HepG2 (cell line): ENCODE measurements around the gene PARVA. TPM values are rescaled to one million over a fixed set of nuclear protein-coding genes. Genes with fewer than 3 reads are reported as not detected.

Experiments
- ATAC-seq: fragments of 200-7000 bp; cut with Tn5 transposase; 3 replicates; pipeline ENCODE4 v1.9.1; 2020; ENCODE audit warnings: mild to moderate bottlenecking, moderate library complexity
- BruUV-seq: library from RNA; stranded (reverse); fragments of 400-500 nt; replicated peaks from 2 replicates; lab custom pipeline; 2021; lab: Mats Ljungman, UMichigan
- CTCF ChIA-PET: fragments of 300-600 bp; formaldehyde crosslinking; extraction: SDS; loops from one replicate; lab custom pipeline; 2021; ENCODE audit warnings: low total read pairs, inconsistent platforms, low intra/inter-chr PET ratio; lab: Yijun Ruan, JAX
- POLR2A ChIA-PET: fragments of 350-600 bp; sonication (Branson Sonifier 250); formaldehyde crosslinking; loops from one replicate; lab custom pipeline; 2020; ENCODE audit warnings: antibody characterized with exemption, inconsistent platforms; lab: Yijun Ruan, JAX
- DNase-seq: peaks from one replicate; pipeline ENCODE4 v3.0.0-alpha.2; 2015; ENCODE audit warnings: low spot score
- FAIRE-seq: peaks from 3 replicates; lab custom pipeline; 2011; peaks lifted over from hg19 to GRCh38; lab: Jason Lieb, UNC
- H2AFZ ChIP-seq: one replicate; pipeline ENCODE4 v1.6.1; 2011; ENCODE audit warnings: low read length, inconsistent platforms
- H3K27ac ChIP-seq: fragments of 300-600 bp; 3 replicates; pipeline ENCODE4 v1.8.0; 2011; ENCODE audit warnings: mixed run types, mild to moderate bottlenecking, mixed read lengths, low read length, inconsistent platforms; ENCODE audit not compliant: insufficient read depth; ENCODE audit errors: extremely low read length
- H3K27me3 ChIP-seq, 2 experiments: fragments of 200-600 bp in 1 of 2; 2 replicates in 1 of 2; 3 replicates in 1 of 2; pipeline versions ENCODE4 v1.6.0 to v1.8.0; 2011; ENCODE audit warnings: low read length in 2 of 2, mild to moderate bottlenecking in 2 of 2, moderate library complexity in 2 of 2, inconsistent platforms in 1 of 2; ENCODE audit not compliant: insufficient read depth in 2 of 2, control insufficient read depth in 1 of 2
- H3K36me3 ChIP-seq, 2 experiments: fragments of 200-600 bp in 1 of 2; replicated peaks in 1 of 2; 2 replicates in 1 of 2; 3 replicates in 1 of 2; pipeline versions ENCODE4 v1.5.1 to v1.8.0; 2011; ENCODE audit warnings: low read length in 2 of 2, inconsistent platforms in 1 of 2; ENCODE audit not compliant: insufficient read depth in 2 of 2, control insufficient read depth in 1 of 2
- H3K4me1 ChIP-seq: 2 replicates; pipeline ENCODE4 v1.5.1; 2012; ENCODE audit warnings: low read length, inconsistent platforms; ENCODE audit not compliant: insufficient read depth
- H3K4me2 ChIP-seq: 2 replicates; pipeline ENCODE4 v1.6.0; 2011; ENCODE audit warnings: low read depth, low read length, inconsistent platforms
- H3K4me3 ChIP-seq, 3 experiments: fragments of 200-600 bp in 1 of 3; sonication (generic), shearing (Covaris generic) in 1 of 3; replicated peaks in 1 of 3; 2 replicates each; pipeline ENCODE4 v1.5.1; 2011 to 2016; ENCODE audit warnings: low read length in 3 of 3, inconsistent platforms in 2 of 3, low read depth in 2 of 3, mild to moderate bottlenecking in 2 of 3, control low read depth in 1 of 3, mixed read lengths in 1 of 3; ENCODE audit not compliant: insufficient read depth in 1 of 3
- H3K79me2 ChIP-seq: one replicate; pipeline ENCODE4 v1.6.1; 2011; ENCODE audit warnings: low read length, inconsistent platforms; ENCODE audit not compliant: insufficient read depth
- H3K9ac ChIP-seq: 2 replicates; pipeline ENCODE4 v1.6.0; 2011; ENCODE audit warnings: mild to moderate bottlenecking, low read depth, low read length, inconsistent platforms; ENCODE audit not compliant: insufficient read depth
- H3K9me3 ChIP-seq: 2 replicates; pipeline ENCODE4 v1.5.1; 2012; ENCODE audit warnings: mild to moderate bottlenecking, low read length
- H4K20me1 ChIP-seq: 2 replicates; pipeline ENCODE4 v1.6.0; 2011; ENCODE audit warnings: inconsistent platforms, mild to moderate bottlenecking, low read length, moderate library complexity; ENCODE audit not compliant: insufficient read depth
- CHCHD3 ChIP-seq: sonication (generic); formaldehyde crosslinking; IDR thresholded peaks from 2 replicates; pipeline ENCODE4 v1.8.0; 2022; ENCODE audit warnings: mild to moderate bottlenecking, missing genetic modification reagents, moderate library complexity
- FOSL2 ChIP-seq: sonication (generic); formaldehyde crosslinking; IDR thresholded peaks from 2 replicates; pipeline ENCODE4 v1.4.0; 2020; ENCODE audit warnings: missing genetic modification reagents
- GPBP1L1 ChIP-seq: sonication (generic); formaldehyde crosslinking; IDR thresholded peaks from 2 replicates; pipeline ENCODE4 v1.5.0; 2020; ENCODE audit warnings: mild to moderate bottlenecking, missing genetic modification reagents
- SUZ12 ChIP-seq: fragments of 150-350 bp; IDR thresholded peaks from 2 replicates; pipeline ENCODE4 v1.6.1; 2014; ENCODE audit warnings: low read depth, low read length
- SYNCRIP ChIP-seq: fragments of 200-400 bp; formaldehyde crosslinking; IDR thresholded peaks from 2 replicates; pipeline ENCODE4 v1.6.1; 2018; ENCODE audit warnings: mild to moderate bottlenecking, low read depth, low read length; ENCODE audit not compliant: insufficient read depth
- WGBS: methylation state at CpG from one replicate; pipeline ENCODE4 v1.1.6; 2017; ENCODE audit warnings: low lambda C conversion rate; 5-methylcytosine and 5-hydroxymethylcytosine counted together
- in situ Hi-C: cut with HindIII; loops from 2 replicates; pipeline ENCODE4 v1.10.0; 2017; ENCODE audit warnings: low pct_unique_long_range_greater_than_20kb; ENCODE audit not compliant: extremely low pct_ligation_motif_present
- intact Hi-C: fragments of 100-400 bp; cut with micrococcal nuclease; formaldehyde crosslinking; loops from one replicate; pipeline ENCODE4 v1.10.0; 2022; ENCODE audit not compliant: unreplicated experiment
- polyA plus RNA-seq, 8 experiments: library from polyadenylated mRNA; depleted of rRNA in 3 of 8; stranded (reverse) in 7 of 8; unstranded in 1 of 8; fragments of >200 nt; fragmentation: Illumina TruSeq in 4 of 8; extraction: Trizol in 4 of 8; gene quantifications; 2 replicates each; pipeline versions ENCODE4 v1.2.1 to v1.2.3, GENCODE V29; 2011 to 2016; ENCODE audit warnings: low read depth in 4 of 8, missing spikeins in 1 of 8, mixed read lengths in 1 of 8; ENCODE audit not compliant: insufficient read depth in 1 of 8
- total RNA-seq, 5 experiments: library from RNA; depleted of rRNA; stranded (reverse); fragments of >200 nt; fragmentation: Illumina TruSeq; extraction: Trizol; gene quantifications; 2 replicates each; pipeline ENCODE4 v1.2.3, GENCODE V29; 2016; ENCODE audit warnings: low read depth in 1 of 5

The PARVA gene
- total and polyA plus RNA-seq, 2 of the 13 experiments (the other 11 are each of a cell fraction or from before 2014, with no cell fraction given): 5.9 to 9.1 TPM

GRCh38 chr11:12420706-12421105, 43.3 kb downstream of the PARVA start:
- no peaks in the 10 kb centered on the region for H3K36me3 ChIP-seq
- H3K9ac ChIP-seq: no peak overlapping the region
- in situ Hi-C loops: no loop called here
- POLR2A ChIA-PET: no interaction called here
- H3K4me2 ChIP-seq: no peak overlapping the region
- no peak overlapping the region for H2AFZ ChIP-seq
- no peaks in the 10 kb centered on the region for H3K9me3 ChIP-seq
- H4K20me1 ChIP-seq: no peaks in the 10 kb centered on the region
- H3K27me3 ChIP-seq: no peaks in the 10 kb centered on the region
- DNase-seq (no peak), FAIRE-seq (no peak), ATAC-seq (no peak)
- CTCF ChIA-PET: no interaction called here
- H3K4me1 ChIP-seq: no peaks in the 10 kb centered on the region
- H3K4me3 ChIP-seq: no peak overlapping the region
- BruUV-seq: no TSS peak
- intact Hi-C loops: no loop called here
- no peak overlapping the region for H3K27ac ChIP-seq
- no peaks in the 10 kb centered on the region for H3K79me2 ChIP-seq
- TF ChIP-seq SUZ12 (no peak), SYNCRIP (no peak)
- TF ChIP-seq, all 625 proteins: peak for 0
- 87% methylated on average over 6 of the region's 6 CpGs for WGBS

GRCh38 chr11:12421386-12421785, 44.0 kb downstream of the PARVA start:
- in situ Hi-C loops: no loop called here
- Histone ChIP-seq H3K79me2 (no peaks in the 10 kb centered on the region), H3K27ac (no peak overlapping the region), H3K4me1 (no peaks in the 10 kb centered on the region), H3K9ac (no peak overlapping the region), H3K9me3 (no peaks in the 10 kb centered on the region), H3K27me3 (no peaks in the 10 kb centered on the region), H3K4me2 (no peak overlapping the region), H2AFZ (no peak overlapping the region), H3K36me3 (no peaks in the 10 kb centered on the region), H4K20me1 (no peaks in the 10 kb centered on the region), H3K4me3 (no peak overlapping the region)
- FAIRE-seq: no peak
- 69% methylated on average over 1 of the region's 1 CpG for WGBS
- no peak for TF ChIP-seq GPBP1L1 (CRISPR knock-in tag)
- TF ChIP-seq CHCHD3 (CRISPR knock-in tag): no peak
- TF ChIP-seq FOSL2 (CRISPR knock-in tag): no peak
- ATAC-seq: no peak
- BruUV-seq: no TSS peak
- CTCF ChIA-PET: no interaction called here
- POLR2A ChIA-PET: no interaction called here
- intact Hi-C loops: no loop called here
- no peak for DNase-seq
